Inferior parietal cortex (tissue), 1 donor: ENCODE data around the gene PTPMT1.
A peak's percentile ranks its signal among the peaks of the same experiment; 100 is the strongest.

ENCODE experiments used
- DNase-seq: peaks from one replicate; pipeline ENCODE4 v3.0.0-alpha.2; 2016; ENCODE audit errors: extremely low spot score

The PTPMT1 gene

DNA sequence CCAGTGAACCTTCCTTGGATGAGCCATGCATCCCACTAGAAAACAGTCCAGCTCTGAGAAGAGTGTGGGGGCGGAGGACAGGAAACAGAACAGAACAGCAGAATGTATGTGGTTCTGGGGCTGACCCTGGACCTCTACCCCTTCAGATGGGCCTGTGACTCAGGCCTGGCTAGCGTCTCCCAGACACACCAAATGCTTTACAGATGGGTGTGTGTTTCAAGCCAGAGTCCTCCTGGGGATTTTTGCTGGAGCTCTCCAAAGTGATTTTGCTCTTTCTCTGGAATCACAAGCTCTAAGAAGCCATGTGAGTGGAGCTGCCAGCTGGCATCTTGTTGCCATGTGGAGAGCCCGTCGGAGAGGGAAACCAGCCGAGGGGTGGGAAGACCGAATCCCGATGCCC lies 42.0 kb downstream of the PTPMT1 start:
- no peak for DNase-seq

DNA sequence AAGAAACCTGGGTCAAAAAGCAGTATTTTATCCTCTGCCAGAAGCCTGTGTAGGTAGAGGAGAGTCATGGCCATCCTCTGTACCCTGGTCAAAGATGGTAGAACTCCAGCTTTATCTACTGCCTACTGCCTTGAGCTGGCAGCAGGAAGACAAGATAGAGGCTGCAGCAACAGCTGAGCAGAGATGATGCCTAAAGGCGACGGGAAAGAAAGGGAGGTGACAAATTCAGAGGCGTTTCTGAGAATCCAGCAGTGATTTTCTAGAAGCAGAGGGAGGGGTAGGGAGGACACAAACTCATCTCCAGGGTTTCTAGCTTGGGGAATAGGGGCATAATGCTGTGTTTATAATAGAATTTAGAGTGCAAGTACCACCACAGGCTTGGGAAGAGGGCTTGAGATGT lies 44.3 kb downstream of the PTPMT1 start:
- no peak for DNase-seq

DNA sequence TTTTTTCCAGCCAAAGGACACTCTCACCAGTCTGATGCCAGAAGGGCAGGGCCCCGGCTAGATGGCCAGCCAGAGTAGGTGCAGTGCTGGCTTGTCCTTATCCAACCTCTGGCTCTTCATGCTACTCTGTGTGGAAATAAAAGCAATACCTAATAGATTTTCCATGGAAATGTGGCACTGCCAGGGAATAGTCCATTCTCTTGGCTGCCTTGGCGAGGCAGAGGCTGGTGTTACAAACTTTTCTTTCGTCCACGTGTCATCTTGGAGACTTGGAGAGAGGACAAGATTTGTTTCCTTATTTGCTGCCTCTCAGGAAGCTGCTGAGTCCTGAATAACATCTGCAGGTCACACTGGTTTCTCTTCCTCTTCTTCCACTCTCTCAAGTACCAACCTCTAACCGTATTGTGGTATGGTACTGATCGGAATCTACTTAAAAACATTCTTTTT lies 46.0 kb downstream of the PTPMT1 start:
- DNase-seq, result no peak

DNA sequence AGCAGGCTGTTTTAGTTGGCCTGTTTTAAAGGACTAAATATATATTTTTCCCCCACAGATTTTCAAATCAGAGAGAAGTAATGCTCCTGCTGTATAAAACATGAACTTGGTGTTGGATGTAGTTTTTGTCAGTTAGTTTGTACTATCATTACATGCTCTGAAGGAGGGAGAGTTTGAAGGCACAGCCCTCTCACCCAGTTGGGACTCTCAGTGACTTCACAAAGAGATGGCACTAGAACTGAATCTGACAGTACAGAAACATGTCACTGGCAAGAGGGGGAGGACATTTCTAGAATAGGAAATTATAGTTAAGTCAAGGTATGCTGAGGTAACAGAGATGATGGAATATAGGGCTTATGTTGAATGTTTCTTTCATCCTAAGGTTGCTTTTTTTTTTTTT lies 49.9 kb downstream of the PTPMT1 start:
- no peak for DNase-seq

DNA sequence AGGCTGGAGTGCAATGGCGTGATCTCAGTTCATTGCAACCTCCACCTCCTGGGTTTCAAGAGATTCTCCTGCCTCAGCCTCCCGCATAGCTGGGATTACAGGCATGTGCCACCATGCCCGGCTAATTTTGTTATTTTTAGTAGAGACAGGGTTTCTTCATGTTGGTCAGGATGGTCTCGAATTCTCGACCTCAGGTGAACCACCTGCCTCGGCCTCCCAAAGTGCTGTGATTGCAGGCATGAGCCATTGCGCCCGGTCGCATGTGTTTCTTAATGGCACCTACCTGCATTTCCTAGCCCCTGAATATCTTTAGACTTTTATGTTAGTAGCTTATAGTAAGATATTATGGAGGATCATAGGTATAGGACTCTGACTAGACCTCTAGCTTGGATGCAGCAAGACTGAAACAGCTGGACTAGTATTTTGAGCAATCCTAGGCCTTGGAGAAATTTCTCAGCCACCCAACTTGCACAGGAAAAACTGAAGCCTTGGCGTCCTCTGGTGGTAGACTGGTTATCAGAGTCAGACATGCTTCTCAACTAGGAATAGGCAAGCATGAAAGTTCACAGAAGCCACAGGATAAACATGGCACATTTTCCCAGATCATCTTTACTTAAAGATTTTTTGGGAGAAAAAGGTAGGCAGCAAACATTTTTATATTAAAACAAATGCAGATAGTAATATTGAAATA lies 51.5 kb downstream of the PTPMT1 start:
- DNase-seq, result peak; percentile 81

DNA sequence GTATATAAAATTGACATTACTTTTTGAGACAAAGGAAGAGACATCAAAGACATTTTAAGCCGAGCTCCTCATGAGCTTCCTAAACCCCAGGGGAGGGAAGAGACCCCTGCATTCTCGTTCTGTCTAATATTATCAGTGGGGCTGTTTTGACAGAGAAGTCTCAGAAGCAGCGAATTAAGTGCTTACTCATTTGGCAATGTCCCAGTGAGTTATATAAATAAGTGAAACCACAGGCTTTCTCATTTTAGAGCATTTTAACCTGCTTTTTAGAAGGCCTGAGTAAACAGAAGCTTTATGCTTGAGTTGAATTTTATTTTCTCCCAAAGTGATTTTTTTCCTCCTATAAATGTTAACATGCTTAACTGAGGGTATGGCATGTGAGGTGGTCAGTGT lies 52.0 kb downstream of the PTPMT1 start:
- no peak for DNase-seq

DNA sequence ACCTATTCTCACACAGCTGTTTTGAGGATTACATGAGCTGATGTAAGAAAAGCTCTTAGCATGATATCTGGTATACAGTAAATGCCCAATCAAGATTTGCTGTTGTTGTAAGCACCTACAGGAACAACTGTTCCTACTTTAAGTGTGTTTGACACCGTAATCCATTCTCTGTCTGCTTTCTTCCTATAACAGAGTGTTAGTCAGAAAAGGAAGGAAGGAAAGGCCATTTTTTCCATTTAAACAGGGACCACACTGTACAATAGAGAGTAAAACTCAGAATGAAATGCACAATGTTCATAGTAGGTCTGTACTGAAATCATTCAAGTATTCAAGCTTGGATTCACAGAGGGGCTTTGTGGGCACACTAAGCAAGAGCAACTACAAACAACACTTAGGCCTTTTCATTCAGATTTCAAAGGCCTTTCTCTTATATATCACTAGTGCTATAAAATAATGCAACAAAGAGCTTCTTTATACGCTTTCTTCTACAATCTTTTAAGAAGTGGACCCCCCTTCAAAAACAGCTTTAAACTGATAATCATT lies 55.5 kb downstream of the PTPMT1 start:
- DNase-seq, result no peak
